ENCODE data around the gene PCNX2. TPM values are rescaled to one million over a fixed set of nuclear protein-coding genes. Genes with fewer than 3 reads are reported as not detected.

The PCNX2 gene
- total RNA-seq, 1 donor from 2014 or later, result 1.3 TPM

DNA sequence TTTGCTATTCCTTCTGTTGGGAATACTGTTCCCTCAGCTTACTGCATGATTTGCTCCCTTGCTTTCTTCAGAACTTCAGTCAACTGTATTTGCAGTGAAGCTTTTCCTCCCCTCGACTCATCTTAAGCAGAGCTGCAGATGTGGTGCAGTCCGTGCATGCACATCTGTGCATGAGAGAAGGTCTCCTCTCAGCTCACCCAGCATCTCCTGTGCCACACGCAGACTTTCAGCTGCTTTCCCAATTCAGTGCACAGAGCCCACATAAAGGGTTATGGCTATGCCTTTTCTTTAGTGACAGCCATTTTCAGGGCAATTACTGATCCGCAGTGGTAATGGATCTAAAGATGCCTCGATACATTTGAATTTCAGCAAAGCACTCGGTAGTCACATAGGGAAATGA, 358.6 kb downstream of the PCNX2 start:
- intact Hi-C loops (cut with micrococcal nuclease), result no loop called here
- DNase-seq (no peak), ATAC-seq (no peak)

Other genes starting within 250 kb of the PCNX2 start
- gene MAP3K21, start 32.0 kb upstream of the PCNX2 start, total RNA-seq, result 0.50 TPM